ENCODE results near the gene MAST3.

MAST3 gene

GRCh38 chr19:18137657-18138339, 40.2 kb downstream of the MAST3 start:
- DNase-seq (ENCODE audit: low spot score): no peak
- TF ChIP-seq CTCF (IDR thresholded peaks at IDR 0.05; ENCODE audit: borderline replicate concordance, control extremely low read depth, extremely low read depth, insufficient read depth, missing control alignments): no peak
- in situ Hi-C loops (cut with MboI; ENCODE audit: low sequenced_read_pairs, unreplicated experiment): no loop called here

GRCh38 chr19:18140473-18140872, 42.9 kb downstream of the MAST3 start:
- DNase-seq (ENCODE audit: low spot score): no peak
- no peak for TF ChIP-seq CTCF (IDR thresholded peaks at IDR 0.05; ENCODE audit: borderline replicate concordance, control extremely low read depth, extremely low read depth, insufficient read depth, missing control alignments)
- in situ Hi-C loops (cut with MboI; ENCODE audit: low sequenced_read_pairs, unreplicated experiment): no loop called here

GRCh38 chr19:18141031-18141430, 43.5 kb downstream of the MAST3 start:
- in situ Hi-C loops (cut with MboI; ENCODE audit: low sequenced_read_pairs, unreplicated experiment): no loop called here
- no peak for DNase-seq (ENCODE audit: low spot score)
- TF ChIP-seq CTCF (IDR thresholded peaks at IDR 0.05; ENCODE audit: borderline replicate concordance, control extremely low read depth, extremely low read depth, insufficient read depth, missing control alignments): no peak

GRCh38 chr19:18143902-18144301, 46.3 kb downstream of the MAST3 start:
- no peak for TF ChIP-seq CTCF (IDR thresholded peaks at IDR 0.05; ENCODE audit: borderline replicate concordance, control extremely low read depth, extremely low read depth, insufficient read depth, missing control alignments)
- DNase-seq (ENCODE audit: low spot score): no peak
- in situ Hi-C loops (cut with MboI; ENCODE audit: low sequenced_read_pairs, unreplicated experiment): no loop called here

GRCh38 chr19:18144361-18144760, 46.8 kb downstream of the MAST3 start:
- TF ChIP-seq CTCF (IDR thresholded peaks at IDR 0.05; ENCODE audit: borderline replicate concordance, control extremely low read depth, extremely low read depth, insufficient read depth, missing control alignments): no peak
- in situ Hi-C loops (cut with MboI; ENCODE audit: low sequenced_read_pairs, unreplicated experiment): no loop called here

GRCh38 chr19:18144906-18145305, 47.3 kb downstream of the MAST3 start:
- in situ Hi-C loops (cut with MboI; ENCODE audit: low sequenced_read_pairs, unreplicated experiment): no loop called here
- no peak for TF ChIP-seq CTCF (IDR thresholded peaks at IDR 0.05; ENCODE audit: borderline replicate concordance, control extremely low read depth, extremely low read depth, insufficient read depth, missing control alignments)
- no peak for DNase-seq (ENCODE audit: low spot score)

More at GRCh38 chr19:18144361-18144760, 46.8 kb downstream of the MAST3 start:
- DNase-seq (ENCODE audit: low spot score): no peak
